ENCODE measurements around the gene PDZK1IP1. TPM values are rescaled to one million over a fixed set of nuclear protein-coding genes. Genes with fewer than 3 reads are reported as not detected.

Gene PDZK1IP1
- total and polyA plus RNA-seq, 12 donors, result 0.17 to 16.9 (median 3.8) TPM

DNA sequence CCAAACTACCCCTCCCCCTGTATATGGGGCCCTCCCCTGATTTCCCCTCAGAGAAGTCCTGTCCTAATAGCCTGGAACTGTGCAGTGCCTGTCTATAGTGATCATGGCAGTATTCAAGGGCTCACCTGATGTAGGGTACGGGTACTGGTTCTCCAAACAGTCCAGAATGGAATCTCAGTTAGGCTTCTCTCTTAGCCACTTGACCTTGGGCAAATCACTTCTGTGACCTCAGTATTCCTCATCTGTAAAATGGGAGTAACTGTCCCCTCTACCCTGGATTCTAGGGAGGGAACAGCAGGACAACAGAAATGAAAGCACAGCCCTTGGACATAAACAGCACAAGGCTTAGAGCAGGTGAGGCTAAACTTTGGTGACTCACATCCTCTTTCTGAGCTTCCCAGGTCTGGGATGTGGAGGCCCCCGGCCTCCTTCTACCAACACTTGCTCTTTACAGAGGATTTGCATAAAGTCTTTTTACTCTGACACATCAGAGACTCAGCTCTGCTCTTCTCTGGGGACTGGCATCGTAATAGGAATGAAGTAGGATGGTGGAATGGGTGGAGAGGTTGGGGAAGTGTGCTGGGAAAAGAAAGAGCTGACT, 20.0 kb upstream of the PDZK1IP1 start:
- Histone ChIP-seq H3K4me3 (no peak overlapping the region), H3K4me1 (replicated peaks in 1 of 2) (no peaks in the 10 kb centered on the region), H3K36me3 (replicated peaks in 1 of 2) (no peaks in the 10 kb centered on the region), H3K27ac (no peak overlapping the region), H3K27me3 (no peaks in the 10 kb centered on the region), H3K9me3 (replicated peaks in 1 of 3) (no peaks in the 10 kb centered on the region)
- intact Hi-C loops (cut with DNase I), result no loop called here
- TF ChIP-seq POLR2A (IDR thresholded peaks at IDR 0.05), result no peak
- TF ChIP-seq, protein P1, sequence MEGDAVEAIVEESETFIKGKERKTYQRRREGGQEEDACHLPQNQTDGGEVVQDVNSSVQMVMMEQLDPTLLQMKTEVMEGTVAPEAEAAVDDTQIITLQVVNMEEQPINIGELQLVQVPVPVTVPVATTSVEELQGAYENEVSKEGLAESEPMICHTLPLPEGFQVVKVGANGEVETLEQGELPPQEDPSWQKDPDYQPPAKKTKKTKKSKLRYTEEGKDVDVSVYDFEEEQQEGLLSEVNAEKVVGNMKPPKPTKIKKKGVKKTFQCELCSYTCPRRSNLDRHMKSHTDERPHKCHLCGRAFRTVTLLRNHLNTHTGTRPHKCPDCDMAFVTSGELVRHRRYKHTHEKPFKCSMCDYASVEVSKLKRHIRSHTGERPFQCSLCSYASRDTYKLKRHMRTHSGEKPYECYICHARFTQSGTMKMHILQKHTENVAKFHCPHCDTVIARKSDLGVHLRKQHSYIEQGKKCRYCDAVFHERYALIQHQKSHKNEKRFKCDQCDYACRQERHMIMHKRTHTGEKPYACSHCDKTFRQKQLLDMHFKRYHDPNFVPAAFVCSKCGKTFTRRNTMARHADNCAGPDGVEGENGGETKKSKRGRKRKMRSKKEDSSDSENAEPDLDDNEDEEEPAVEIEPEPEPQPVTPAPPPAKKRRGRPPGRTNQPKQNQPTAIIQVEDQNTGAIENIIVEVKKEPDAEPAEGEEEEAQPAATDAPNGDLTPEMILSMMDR (IDR thresholded peaks at IDR 0.05), result no peak
- no peak for DNase-seq
- 56 to 91% (median 86%) methylated on average over 2 to 3 of the region's 3 CpGs for WGBS, 4 donors

DNA sequence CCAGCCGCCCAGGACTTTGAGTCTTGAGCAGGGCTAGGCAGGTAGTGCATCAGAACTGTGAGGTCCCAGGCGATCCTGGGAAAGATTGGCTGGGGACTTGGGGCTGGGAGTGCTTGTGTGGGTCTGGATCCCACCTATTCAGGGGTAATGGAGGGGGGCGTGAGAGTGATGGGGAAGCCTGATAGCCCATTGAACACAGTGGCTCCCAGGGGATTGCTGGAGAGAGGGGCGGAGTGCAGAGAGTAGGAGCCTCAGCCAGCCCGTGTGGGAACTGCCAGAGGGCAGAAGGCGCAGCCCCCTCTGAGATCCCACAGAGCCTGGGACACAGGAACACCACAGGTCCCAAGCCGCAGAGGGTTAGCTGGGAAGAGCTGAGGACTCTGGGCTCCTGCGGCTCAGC, 19.3 kb upstream of the PDZK1IP1 start:
- Histone ChIP-seq H3K27me3 (no peaks in the 10 kb centered on the region), H3K4me1 (replicated peaks in 1 of 2) (no peaks in the 10 kb centered on the region), H3K36me3 (replicated peaks in 1 of 2) (no peaks in the 10 kb centered on the region), H3K9me3 (replicated peaks in 1 of 3) (no peaks in the 10 kb centered on the region), H3K27ac (no peak overlapping the region), H3K4me3 (no peak overlapping the region)
- 52 to 70% (median 55%) methylated on average over 8 of the region's 8 CpGs for whole genome bisulfite sequencing, 4 donors
- no peak for DNase-seq
- no peak for TF ChIP-seq POLR2A (IDR thresholded peaks at IDR 0.05)
- TF ChIP-seq, protein P1 (IDR thresholded peaks at IDR 0.05), result no peak
- intact Hi-C loops (cut with DNase I), result no loop called here

DNA sequence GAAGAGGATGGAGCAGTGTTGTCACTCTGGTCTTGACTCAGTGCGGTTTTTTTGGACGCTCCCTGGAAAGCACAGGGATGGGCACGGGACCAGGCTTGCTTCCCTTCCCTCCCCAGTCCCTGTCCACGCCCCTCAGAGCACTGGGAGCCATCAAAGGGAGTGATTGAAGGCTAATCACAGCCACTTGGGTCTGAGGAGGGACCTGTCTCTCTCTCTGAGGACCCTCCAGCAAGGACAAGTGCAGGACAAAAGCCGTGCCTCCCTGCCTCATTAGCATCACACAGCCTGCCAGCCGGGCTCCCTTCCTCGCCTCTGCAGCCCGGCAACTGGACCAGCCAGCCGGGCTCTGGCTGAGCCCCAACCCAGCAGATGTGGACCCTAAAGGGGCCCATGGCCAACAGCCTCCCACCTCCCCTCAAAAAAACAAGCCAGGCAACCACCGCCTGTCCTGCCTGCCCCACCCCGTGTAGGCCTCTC, 18.6 kb upstream of the PDZK1IP1 start:
- TF ChIP-seq, protein P1 (IDR thresholded peaks at IDR 0.05), result no peak
- no peak for TF ChIP-seq POLR2A (IDR thresholded peaks at IDR 0.05)

DNA sequence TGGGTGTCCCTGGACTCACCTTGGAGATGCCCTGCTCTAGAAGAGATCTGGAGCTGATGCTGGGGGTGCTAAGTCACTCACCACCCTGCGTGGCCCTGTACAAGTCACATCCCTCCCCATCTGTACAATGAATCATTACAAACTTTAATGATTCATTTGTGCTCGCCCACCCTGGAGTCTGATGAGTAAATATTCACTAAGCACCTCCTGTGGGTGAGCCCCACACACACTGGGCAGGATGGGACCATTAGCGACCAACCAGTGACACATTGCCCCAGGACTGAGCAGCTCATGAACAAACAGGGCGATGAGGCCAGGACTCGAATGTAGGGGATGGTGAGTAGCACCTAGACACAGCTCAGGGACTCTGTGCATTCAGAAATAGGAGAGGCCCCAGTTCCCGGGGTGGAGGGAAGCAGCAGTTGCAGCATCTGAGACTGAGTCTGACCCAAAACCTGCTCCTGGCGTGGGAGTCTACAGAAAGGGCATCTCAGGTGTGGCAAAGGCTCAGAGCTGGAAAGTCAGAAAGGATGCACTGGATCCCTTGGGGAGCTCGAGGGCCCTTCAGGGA, 18.1 kb upstream of the PDZK1IP1 start:
- no peak for DNase-seq
- no peak for TF ChIP-seq POLR2A (IDR thresholded peaks at IDR 0.05)
- TF ChIP-seq, protein P1 (IDR thresholded peaks at IDR 0.05), result no peak
- H3K4me1 ChIP-seq (replicated peaks in 1 of 2), result no peaks in the 10 kb centered on the region
- H3K9me3 ChIP-seq (replicated peaks in 1 of 3), result no peaks in the 10 kb centered on the region
- intact Hi-C loops (cut with DNase I), result no loop called here
- no peaks in the 10 kb centered on the region for H3K27me3 ChIP-seq
- H3K4me3 ChIP-seq, result no peak overlapping the region
- no peaks in the 10 kb centered on the region for H3K36me3 ChIP-seq (replicated peaks in 1 of 2)
- H3K27ac ChIP-seq, result no peak overlapping the region
- 54 to 70% (median 65%) methylated on average over 8 of the region's 8 CpGs for WGBS, 4 donors

More for the DNA sequence above, 18.6 kb upstream of the PDZK1IP1 start:
- Histone ChIP-seq H3K9me3 (replicated peaks in 1 of 3) (no peaks in the 10 kb centered on the region), H3K36me3 (replicated peaks in 1 of 2) (no peaks in the 10 kb centered on the region), H3K4me3 (no peak overlapping the region), H3K27ac (no peak overlapping the region), H3K4me1 (replicated peaks in 1 of 2) (no peaks in the 10 kb centered on the region), H3K27me3 (no peaks in the 10 kb centered on the region)
- DNase-seq, result no peak
- intact Hi-C loops (cut with DNase I), result no loop called here
- 48 to 65% (median 58%) methylated on average over 5 to 11 of the region's 11 CpGs for WGBS, 4 donors

Measured in adrenal gland (tissue), 12 donors.